ENCODE measurements around the gene ZNF207. TPM values are rescaled to one million over a fixed set of nuclear protein-coding genes. Genes with fewer than 3 reads are reported as not detected.

ZNF207 gene
- total and polyA plus RNA-seq, 9 of the 15 experiments (the other 6 are each of a cell fraction or from before 2014, with no cell fraction given), result 123 to 370 (median 250) TPM

GRCh38 chr17:32350666-32351418 is 885 bp downstream of the ZNF207 start (continued):
- no peak for TF ChIP-seq POLR2G (IDR thresholded peaks at IDR 0.05; ENCODE audit: low read depth, low read length)
- peak; percentile 19 for TF ChIP-seq DACH1 (IDR thresholded peaks at IDR 0.05; ENCODE audit: partially characterized antibody)
- TF ChIP-seq LEF1 (IDR thresholded peaks at IDR 0.05), result 0 out of 2 replicates have a peak, but pooled peaks have one; percentile 5
- TF ChIP-seq, protein P1, sequence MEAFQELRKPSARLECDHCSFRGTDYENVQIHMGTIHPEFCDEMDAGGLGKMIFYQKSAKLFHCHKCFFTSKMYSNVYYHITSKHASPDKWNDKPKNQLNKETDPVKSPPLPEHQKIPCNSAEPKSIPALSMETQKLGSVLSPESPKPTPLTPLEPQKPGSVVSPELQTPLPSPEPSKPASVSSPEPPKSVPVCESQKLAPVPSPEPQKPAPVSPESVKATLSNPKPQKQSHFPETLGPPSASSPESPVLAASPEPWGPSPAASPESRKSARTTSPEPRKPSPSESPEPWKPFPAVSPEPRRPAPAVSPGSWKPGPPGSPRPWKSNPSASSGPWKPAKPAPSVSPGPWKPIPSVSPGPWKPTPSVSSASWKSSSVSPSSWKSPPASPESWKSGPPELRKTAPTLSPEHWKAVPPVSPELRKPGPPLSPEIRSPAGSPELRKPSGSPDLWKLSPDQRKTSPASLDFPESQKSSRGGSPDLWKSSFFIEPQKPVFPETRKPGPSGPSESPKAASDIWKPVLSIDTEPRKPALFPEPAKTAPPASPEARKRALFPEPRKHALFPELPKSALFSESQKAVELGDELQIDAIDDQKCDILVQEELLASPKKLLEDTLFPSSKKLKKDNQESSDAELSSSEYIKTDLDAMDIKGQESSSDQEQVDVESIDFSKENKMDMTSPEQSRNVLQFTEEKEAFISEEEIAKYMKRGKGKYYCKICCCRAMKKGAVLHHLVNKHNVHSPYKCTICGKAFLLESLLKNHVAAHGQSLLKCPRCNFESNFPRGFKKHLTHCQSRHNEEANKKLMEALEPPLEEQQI (IDR thresholded peaks at IDR 0.05), result 0 out of 2 replicates have a peak, but pooled peaks have one; percentile 10
- 0 out of 2 replicates have a peak, but pooled peaks have one; percentile 0 for TF ChIP-seq MTA1 (IDR thresholded peaks at IDR 0.05; ENCODE audit: borderline replicate concordance)
- peak in 1 of 2 experiments; percentile 11; a peak in 1 of 4 replicates for TF ChIP-seq TRIM24 (IDR thresholded peaks at IDR 0.05)
- TF ChIP-seq ASH1L (IDR thresholded peaks at IDR 0.05; ENCODE audit: borderline replicate concordance, low read depth, partially characterized antibody), result peak; percentile 48
- TF ChIP-seq HLTF (IDR thresholded peaks at IDR 0.05), result peak; percentile 25; the same call in 1 of the 2 replicates
- TF ChIP-seq ELF1 (tag; IDR thresholded peaks at IDR 0.05), result peak; percentile 57; the same call in 1 of the 2 replicates
- TF ChIP-seq TEAD4 (IDR thresholded peaks at IDR 0.05; ENCODE audit: low read length), result no peak
- no peak for TF ChIP-seq TEAD4 (CRISPR knock-in tag; IDR thresholded peaks at IDR 0.05; ENCODE audit: borderline replicate concordance)
- peak; percentile 60 for TF ChIP-seq GABPA (tag; conservative IDR thresholded peaks at IDR 0.05; ENCODE audit: low read depth)
- TF ChIP-seq ZNF384 (IDR thresholded peaks at IDR 0.05; ENCODE audit: low read depth, low read length), result peak; percentile 80
- TF ChIP-seq CEBPG (CRISPR knock-in tag; IDR thresholded peaks at IDR 0.05), result no peak
- TF ChIP-seq CEBPG (tag; conservative IDR thresholded peaks at IDR 0.05 in 1 of 2, IDR thresholded peaks at IDR 0.05 in 1 of 2), result peak in 1 of 2 experiments; percentile 60; a peak in 1 of 4 replicates
- 0 out of 4 replicates have a peak, but pooled peaks of 1 of the 2 experiments have one; percentile 3 for TF ChIP-seq SRF (CRISPR knock-in tag; IDR thresholded peaks at IDR 0.05)
- TF ChIP-seq, protein P2, sequence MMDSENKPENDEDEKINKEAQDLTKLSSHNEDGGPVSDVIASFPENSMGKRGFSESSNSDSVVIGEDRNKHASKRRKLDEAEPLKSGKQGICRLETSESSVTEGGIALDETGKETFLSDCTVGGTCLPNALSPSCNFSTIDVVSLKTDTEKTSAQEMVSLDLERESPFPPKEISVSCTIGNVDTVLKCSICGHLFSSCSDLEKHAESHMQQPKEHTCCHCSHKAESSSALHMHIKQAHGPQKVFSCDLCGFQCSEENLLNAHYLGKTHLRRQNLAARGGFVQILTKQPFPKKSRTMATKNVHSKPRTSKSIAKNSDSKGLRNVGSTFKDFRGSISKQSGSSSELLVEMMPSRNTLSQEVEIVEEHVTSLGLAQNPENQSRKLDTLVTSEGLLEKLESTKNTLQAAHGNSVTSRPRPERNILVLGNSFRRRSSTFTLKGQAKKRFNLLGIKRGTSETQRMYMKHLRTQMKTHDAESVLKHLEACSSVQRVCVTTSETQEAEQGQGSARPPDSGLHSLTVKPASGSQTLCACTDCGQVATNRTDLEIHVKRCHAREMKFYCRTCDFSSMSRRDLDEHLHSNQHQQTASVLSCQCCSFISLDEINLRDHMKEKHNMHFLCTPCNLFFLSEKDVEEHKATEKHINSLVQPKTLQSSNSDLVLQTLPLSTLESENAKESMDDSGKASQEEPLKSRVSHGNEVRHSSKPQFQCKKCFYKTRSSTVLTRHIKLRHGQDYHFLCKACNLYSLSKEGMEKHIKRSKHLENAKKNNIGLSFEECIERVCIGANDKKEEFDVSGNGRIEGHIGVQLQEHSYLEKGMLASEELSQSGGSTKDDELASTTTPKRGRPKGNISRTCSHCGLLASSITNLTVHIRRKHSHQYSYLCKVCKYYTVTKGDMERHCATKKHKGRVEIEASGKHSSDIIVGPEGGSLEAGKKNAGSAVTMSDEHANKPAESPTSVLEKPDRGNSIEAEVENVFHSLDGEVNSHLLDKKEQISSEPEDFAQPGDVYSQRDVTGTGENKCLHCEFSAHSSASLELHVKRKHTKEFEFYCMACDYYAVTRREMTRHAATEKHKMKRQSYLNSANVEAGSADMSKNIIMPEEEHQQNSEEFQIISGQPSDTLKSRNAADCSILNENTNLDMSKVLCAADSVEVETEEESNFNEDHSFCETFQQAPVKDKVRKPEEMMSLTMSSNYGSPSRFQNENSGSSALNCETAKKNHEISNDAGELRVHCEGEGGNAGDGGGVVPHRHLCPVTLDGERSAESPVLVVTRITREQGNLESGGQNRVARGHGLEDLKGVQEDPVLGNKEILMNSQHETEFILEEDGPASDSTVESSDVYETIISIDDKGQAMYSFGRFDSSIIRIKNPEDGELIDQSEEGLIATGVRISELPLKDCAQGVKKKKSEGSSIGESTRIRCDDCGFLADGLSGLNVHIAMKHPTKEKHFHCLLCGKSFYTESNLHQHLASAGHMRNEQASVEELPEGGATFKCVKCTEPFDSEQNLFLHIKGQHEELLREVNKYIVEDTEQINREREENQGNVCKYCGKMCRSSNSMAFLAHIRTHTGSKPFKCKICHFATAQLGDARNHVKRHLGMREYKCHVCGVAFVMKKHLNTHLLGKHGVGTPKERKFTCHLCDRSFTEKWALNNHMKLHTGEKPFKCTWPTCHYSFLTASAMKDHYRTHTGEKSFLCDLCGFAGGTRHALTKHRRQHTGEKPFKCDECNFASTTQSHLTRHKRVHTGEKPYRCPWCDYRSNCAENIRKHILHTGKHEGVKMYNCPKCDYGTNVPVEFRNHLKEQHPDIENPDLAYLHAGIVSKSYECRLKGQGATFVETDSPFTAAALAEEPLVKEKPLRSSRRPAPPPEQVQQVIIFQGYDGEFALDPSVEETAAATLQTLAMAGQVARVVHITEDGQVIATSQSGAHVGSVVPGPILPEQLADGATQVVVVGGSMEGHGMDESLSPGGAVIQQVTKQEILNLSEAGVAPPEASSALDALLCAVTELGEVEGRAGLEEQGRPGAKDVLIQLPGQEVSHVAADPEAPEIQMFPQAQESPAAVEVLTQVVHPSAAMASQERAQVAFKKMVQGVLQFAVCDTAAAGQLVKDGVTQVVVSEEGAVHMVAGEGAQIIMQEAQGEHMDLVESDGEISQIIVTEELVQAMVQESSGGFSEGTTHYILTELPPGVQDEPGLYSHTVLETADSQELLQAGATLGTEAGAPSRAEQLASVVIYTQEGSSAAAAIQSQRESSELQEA (IDR thresholded peaks at IDR 0.05; ENCODE audit: low read depth), result peak; percentile 49; the same call in 1 of the 2 replicates
